Activated CD8-positive, alpha-beta T cell treated with anti-CD3 and anti-CD28 coated beads for 36 hours (primary cell): ENCODE data around the gene EVI5L. TPM values are rescaled to one million over a fixed set of nuclear protein-coding genes. Genes with fewer than 3 reads are reported as not detected.

Experiments
- ATAC-seq: fragments of 200-7000 bp; cut with Tn5 transposase; one replicate; pipeline ENCODE4 v1.10.0; 2021; ENCODE audit warnings: mild to moderate bottlenecking, moderate library complexity
- CTCF ChIA-PET: fragments of 350-600 bp; sonication (Branson Sonifier 250); formaldehyde crosslinking; loops from one replicate; lab custom pipeline; 2021; ENCODE audit warnings: antibody characterized with exemption; lab: Charles Lee
- POLR2A ChIA-PET: fragments of 350-600 bp; sonication (Branson Sonifier 250); formaldehyde crosslinking; loops from one replicate; lab custom pipeline; 2021; ENCODE audit warnings: antibody characterized with exemption; lab: Charles Lee
- DNase-seq: peaks from one replicate; pipeline ENCODE4 v3.0.0-alpha.2; 2020
- H3K27ac Mint-ChIP-seq: one replicate; pipeline ENCODE4 v1.8.0; 2021; ENCODE audit warnings: mild to moderate bottlenecking, mixed read lengths
- H3K27me3 Mint-ChIP-seq: one replicate; pipeline ENCODE4 v1.8.0; 2021; ENCODE audit warnings: mixed read lengths
- H3K36me3 Mint-ChIP-seq: one replicate; pipeline ENCODE4 v1.8.0; 2021; ENCODE audit warnings: low read depth, mixed read lengths
- H3K4me1 Mint-ChIP-seq: one replicate; pipeline ENCODE4 v1.8.0; 2021; ENCODE audit warnings: low read depth, mixed read lengths
- H3K4me3 Mint-ChIP-seq: one replicate; pipeline ENCODE4 v1.8.0; 2021; ENCODE audit warnings: mild to moderate bottlenecking, moderate library complexity, mixed read lengths
- H3K9me3 Mint-ChIP-seq: one replicate; pipeline ENCODE4 v1.8.0; 2021; ENCODE audit warnings: mixed read lengths
- CTCF ChIP-seq: fragments of 200-600 bp; IDR thresholded peaks from one replicate; pipeline ENCODE4 v1.8.0; 2022; ENCODE audit warnings: antibody characterized with exemption, mild to moderate bottlenecking
- intact Hi-C: fragments of 100-400 bp; cut with micrococcal nuclease; formaldehyde crosslinking; loops from one replicate; pipeline ENCODE4 v1.10.0; 2022
- total RNA-seq, 2 experiments: library from RNA; stranded (reverse); gene quantifications; one replicate each; pipeline ENCODE4 v1.2.3, GENCODE V29; 2021

The EVI5L gene
- total RNA-seq, 2 experiments from 2014 or later, result 3.4 to 3.9 TPM

GRCh38 chr19:7908742-7909461, 78.9 kb downstream of the EVI5L start:
- Mint-ChIP-seq H3K4me3 (no peak overlapping the region), H3K4me1 (peaks cover 15% of the 10 kb centered on the region), H3K36me3 (peaks cover 34% of the 10 kb centered on the region), H3K9me3 (no peaks in the 10 kb centered on the region), H3K27ac (no peak overlapping the region), H3K27me3 (no peaks in the 10 kb centered on the region)
- DNase-seq (no peak), ATAC-seq (no peak)
- intact Hi-C loops, result no loop called here
- TF ChIP-seq CTCF, result no peak
- POLR2A ChIA-PET, result interaction anchor here (0.8 to 2.7 kb wide), 2 partner anchors 9 to 392 kb away, joined by 3 to 13 read pairs; no protein-coding TSS in a partner anchor
- CTCF ChIA-PET, result interaction anchor here (1.0 to 1.4 kb wide), 2 partner anchors 10 to 12 kb away, joined by 4 read pairs; partner anchors contain the start of gene SNAPC2

- no peak for TF ChIP-seq CTCF
- Mint-ChIP-seq H3K4me3 (no peak overlapping the region), H3K9me3 (no peaks in the 10 kb centered on the region), H3K4me1 (peaks cover 14% of the 10 kb centered on the region), H3K27ac (no peak overlapping the region), H3K36me3 (peaks cover 30% of the 10 kb centered on the region), H3K27me3 (no peaks in the 10 kb centered on the region)
- intact Hi-C loops, result no loop called here
- ATAC-seq (no peak), DNase-seq (no peak)
- ChIA-PET POLR2A (interaction anchor here (0.8 to 2.7 kb wide), 2 partner anchors 8 to 392 kb away, joined by 3 to 13 read pairs; no protein-coding TSS in a partner anchor), CTCF (interaction anchor here (1.1 kb wide), 1 partner anchor 40 kb away, joined by 3 read pairs; no protein-coding TSS in a partner anchor)
These were observed 79.6 kb downstream of the EVI5L start for GRCh38 chr19:7909471-7910067.

- H3K36me3 Mint-ChIP-seq, result peaks cover 23% of the 10 kb centered on the region
- ChIA-PET CTCF (interaction anchor here (1.1 kb wide), 1 partner anchor 41 kb away, joined by 3 read pairs; no protein-coding TSS in a partner anchor), POLR2A (interaction anchor here (0.9 kb wide), 1 partner anchor 48 kb away, joined by 3 read pairs; no protein-coding TSS in a partner anchor)
- no peaks in the 10 kb centered on the region for H3K9me3 Mint-ChIP-seq
- TF ChIP-seq CTCF, result no peak
- H3K4me1 Mint-ChIP-seq, result peaks cover 8% of the 10 kb centered on the region
- ATAC-seq (no peak), DNase-seq (no peak)
- no peak overlapping the region for H3K4me3 Mint-ChIP-seq
- H3K27me3 Mint-ChIP-seq, result peaks cover 3% of the 10 kb centered on the region
- intact Hi-C loops, result no loop called here
- no peak overlapping the region for H3K27ac Mint-ChIP-seq
These were observed 80.5 kb downstream of the EVI5L start for GRCh38 chr19:7910321-7911161.

- intact Hi-C loops, result no loop called here
- DNase-seq (no peak), ATAC-seq (no peak)
- Mint-ChIP-seq H3K27me3 (peaks cover 8% of the 10 kb centered on the region), H3K27ac (no peak overlapping the region), H3K4me3 (no peak overlapping the region), H3K4me1 (peaks cover 7% of the 10 kb centered on the region), H3K36me3 (peaks cover 19% of the 10 kb centered on the region), H3K9me3 (no peaks in the 10 kb centered on the region)
- no peak for TF ChIP-seq CTCF
- CTCF ChIA-PET, result no interaction called here
- POLR2A ChIA-PET, result interaction anchor here (0.5 kb wide), 1 partner anchor 53 kb away, joined by 3 read pairs; no protein-coding TSS in a partner anchor
These were observed 81.6 kb downstream of the EVI5L start for GRCh38 chr19:7911508-7912143.
